ENCODE results near the gene CHST7.

Gene CHST7

GRCh38 chrX:46610070-46610658, 36.6 kb downstream of the CHST7 start:
- no peak for DNase-seq

- no peak for DNase-seq
These were observed 38.2 kb downstream of the CHST7 start for GRCh38 chrX:46611658-46612362.

GRCh38 chrX:46617906-46618305, 44.3 kb downstream of the CHST7 start:
- DNase-seq, result no peak

- no peak for DNase-seq
These were observed 45.4 kb downstream of the CHST7 start for GRCh38 chrX:46618947-46619346.

- DNase-seq, result no peak
These were observed 46.9 kb downstream of the CHST7 start for GRCh38 chrX:46620505-46620904.

GRCh38 chrX:46621572-46621971, 48.0 kb downstream of the CHST7 start:
- DNase-seq, result no peak

GRCh38 chrX:46624090-46624786, 50.7 kb downstream of the CHST7 start:
- no peak for DNase-seq

- no peak for DNase-seq
These were observed 53.0 kb downstream of the CHST7 start for GRCh38 chrX:46626566-46626965.

GRCh38 chrX:46627062-46627461, 53.5 kb downstream of the CHST7 start:
- no peak for DNase-seq

GRCh38 chrX:46627711-46628419, 54.3 kb downstream of the CHST7 start:
- no peak for DNase-seq

- DNase-seq, result no peak
These were observed 55.2 kb downstream of the CHST7 start for GRCh38 chrX:46628460-46629371.

GRCh38 chrX:46630141-46630540, 56.6 kb downstream of the CHST7 start:
- DNase-seq, result no peak

GRCh38 chrX:46634577-46634976, 61.0 kb downstream of the CHST7 start:
- DNase-seq, result no peak

GRCh38 chrX:46635186-46635585, 61.6 kb downstream of the CHST7 start:
- no peak for DNase-seq

- no peak for DNase-seq
These were observed 62.7 kb downstream of the CHST7 start for GRCh38 chrX:46636223-46636622.

- DNase-seq, result no peak
These were observed 64.4 kb downstream of the CHST7 start for GRCh38 chrX:46637938-46638337.

GRCh38 chrX:46642145-46642544, 68.6 kb downstream of the CHST7 start:
- no peak for DNase-seq

GRCh38 chrX:46643636-46644035, 70.1 kb downstream of the CHST7 start:
- DNase-seq, result no peak

GRCh38 chrX:46645614-46646013, 72.0 kb downstream of the CHST7 start:
- no peak for DNase-seq

GRCh38 chrX:46647251-46647650, 73.7 kb downstream of the CHST7 start:
- DNase-seq, result no peak
